Progenitor cell of endocrine pancreas (in vitro differentiated cells): ENCODE data around the gene TPRX1. TPM values are rescaled to one million over a fixed set of nuclear protein-coding genes. Genes with fewer than 3 reads are reported as not detected.
"Not testable (repeated sequence)": the region's sequence is repeated elsewhere in the genome, so short reads cannot be mapped to it uniquely, and the experiment has no call there.

ENCODE experiments used
- DNase-seq: peaks from one replicate; pipeline ENCODE4 v3.0.0; 2021; ENCODE audit warnings: low spot score; ENCODE audit not compliant: unreplicated experiment
- H3K27ac Mint-ChIP-seq: 2 replicates; pipeline ENCODE4 v1.8.0; 2021; ENCODE audit warnings: mild to moderate bottlenecking, moderate library complexity, mixed read lengths
- H3K27me3 Mint-ChIP-seq: 2 replicates; pipeline ENCODE4 v1.8.0; 2021; ENCODE audit warnings: mixed read lengths
- H3K36me3 Mint-ChIP-seq: 2 replicates; pipeline ENCODE4 v1.8.0; 2022; ENCODE audit warnings: mixed read lengths; ENCODE audit not compliant: insufficient read depth
- H3K4me1 Mint-ChIP-seq: 2 replicates; pipeline ENCODE4 v1.8.0; 2021; ENCODE audit warnings: low read depth, mixed read lengths
- H3K4me3 Mint-ChIP-seq: 2 replicates; pipeline ENCODE4 v1.8.0; 2021; ENCODE audit warnings: low read depth, mild to moderate bottlenecking, moderate library complexity, mixed read lengths
- H3K9me3 Mint-ChIP-seq: 2 replicates; pipeline ENCODE4 v1.8.0; 2021; ENCODE audit warnings: low read depth, mixed read lengths
- CTCF ChIP-seq: fragments of 200-600 bp; sonication (generic); IDR thresholded peaks from one replicate; pipeline ENCODE4 v1.5.0; 2021; ENCODE audit warnings: antibody characterized with exemption, mild to moderate bottlenecking; ENCODE audit not compliant: unreplicated experiment
- long read RNA-seq: library from polyadenylated mRNA; unstranded; transcript quantifications from one replicate; pipeline ENCODE4 v2.0.0, GENCODE V29; 2020
- total RNA-seq: library from RNA; stranded (reverse); gene quantifications from 2 replicates; pipeline ENCODE4 v1.2.1, GENCODE V29; 2021

Gene TPRX1, protein sequence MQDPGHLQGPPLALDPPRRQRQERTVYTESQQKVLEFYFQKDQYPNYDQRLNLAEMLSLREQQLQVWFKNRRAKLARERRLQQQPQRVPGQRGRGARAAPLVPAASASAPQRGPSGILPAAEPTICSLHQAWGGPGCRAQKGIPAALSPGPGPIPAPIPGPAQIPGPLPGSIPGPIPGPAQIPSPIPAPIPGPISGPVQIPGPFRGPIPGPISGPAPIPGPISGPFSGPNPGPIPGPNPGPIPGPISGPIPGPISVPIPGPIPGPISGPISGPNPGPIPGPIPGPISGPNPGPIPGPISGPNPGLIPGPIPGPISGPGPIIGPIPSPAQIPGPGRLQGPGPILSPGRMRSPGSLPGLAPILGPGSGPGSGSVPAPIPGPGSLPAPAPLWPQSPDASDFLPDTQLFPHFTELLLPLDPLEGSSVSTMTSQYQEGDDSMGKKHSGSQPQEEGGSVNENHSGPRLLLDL
- not detected in 2 replicates for total RNA-seq
- long read RNA-seq = 0 reads

DNA sequence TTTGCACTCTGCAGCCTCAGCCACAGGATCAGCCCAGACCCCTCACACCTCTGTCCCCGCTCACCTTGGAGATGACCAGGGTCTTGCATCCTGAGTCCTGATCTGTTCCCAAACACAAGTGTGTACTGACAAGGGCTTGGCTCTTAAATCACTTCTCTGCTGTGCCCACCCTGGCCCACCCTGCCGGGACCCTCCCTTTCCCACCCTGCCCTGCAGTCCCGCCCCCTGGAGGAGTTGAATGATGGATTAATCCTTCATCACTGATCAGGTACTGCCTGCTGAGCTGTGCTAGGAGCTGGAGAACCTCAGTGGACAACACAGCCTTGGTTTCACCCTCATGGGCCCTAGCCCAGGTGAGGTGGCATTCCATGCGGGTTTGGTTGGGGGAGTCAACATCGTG is at the start of gene TPRX1:
Gene TPRX1 (minus strand): TSS at position 101 of the 400 bp plus-strand sequence. CDS start 12 bp downstream, at position 89.
- H3K27ac Mint-ChIP-seq, H3K9me3 Mint-ChIP-seq, H3K4me1 Mint-ChIP-seq, H3K4me3 Mint-ChIP-seq, H3K36me3 Mint-ChIP-seq, H3K27me3 Mint-ChIP-seq, DNase-seq: not testable (repeated sequence)

- DNase-seq = no peak
- Mint-ChIP-seq H3K36me3 (no peaks in the 10 kb centered on the region), H3K4me1 (peaks cover 3% of the 10 kb centered on the region), H3K4me3 (no peak overlapping the region), H3K27ac (no peak overlapping the region), H3K9me3 (no peaks in the 10 kb centered on the region), H3K27me3 (peaks cover 36% of the 10 kb centered on the region)
- no peak for TF ChIP-seq CTCF
Observed at GRCh38 chr19:47853003-47853402, 48.7 kb upstream of the TPRX1 start.

GRCh38 chr19:47848823-47849473 is 44.6 kb upstream of the TPRX1 start:
- Mint-ChIP-seq H3K9me3 (no peaks in the 10 kb centered on the region), H3K4me3 (no peak overlapping the region), H3K36me3 (no peaks in the 10 kb centered on the region), H3K4me1 (peaks cover 3% of the 10 kb centered on the region), H3K27ac (peak overlapping the region; percentile 31), H3K27me3 (peaks cover 42% of the 10 kb centered on the region)
- TF ChIP-seq CTCF = peak; percentile 69
- no peak for DNase-seq

- Mint-ChIP-seq H3K27ac (peak overlapping the region; percentile 31), H3K4me3 (no peak overlapping the region), H3K27me3 (peaks cover 41% of the 10 kb centered on the region), H3K9me3 (no peaks in the 10 kb centered on the region), H3K4me1 (peaks cover 3% of the 10 kb centered on the region), H3K36me3 (no peaks in the 10 kb centered on the region)
- no peak for TF ChIP-seq CTCF
- no peak for DNase-seq
Observed at GRCh38 chr19:47848425-47848822, 44.1 kb upstream of the TPRX1 start.

DNA sequence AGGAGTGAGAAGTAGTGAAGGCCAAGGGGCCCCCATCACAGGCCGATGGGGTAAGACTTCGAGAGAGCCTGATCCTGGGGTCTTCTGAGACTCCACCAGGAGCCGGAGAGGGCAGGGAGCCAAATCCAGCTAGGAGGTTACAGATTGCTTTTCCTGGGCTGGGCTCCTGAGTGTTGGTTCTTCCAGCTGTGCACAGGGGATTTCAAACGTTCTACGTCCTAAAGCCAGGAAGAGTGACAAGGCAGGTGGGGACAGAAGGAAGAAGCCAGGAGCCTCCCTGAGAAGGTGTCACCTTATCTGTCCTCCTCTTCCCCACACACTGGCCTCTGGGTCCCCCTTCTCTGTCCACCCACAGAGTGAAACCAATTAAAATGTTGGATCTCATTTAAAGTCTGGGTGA is 38.6 kb upstream of the TPRX1 start:
- Mint-ChIP-seq H3K9me3 (no peaks in the 10 kb centered on the region), H3K36me3 (no peaks in the 10 kb centered on the region), H3K4me1 (peaks cover 6% of the 10 kb centered on the region), H3K27ac (no peak overlapping the region), H3K27me3 (peaks cover 18% of the 10 kb centered on the region), H3K4me3 (no peak overlapping the region)
- no peak for TF ChIP-seq CTCF
- no peak for DNase-seq
